HepG2 (cell line): ENCODE measurements around the gene HPS4. TPM values are rescaled to one million over a fixed set of nuclear protein-coding genes. Genes with fewer than 3 reads are reported as not detected.

ENCODE experiments used
- CREB1 ChIP-seq, 2 experiments: fragments of 450-650 bp in 1 of 2; IDR thresholded peaks; 2 replicates each; pipeline ENCODE4 v1.6.1; 2016 to 2017; ENCODE audit warnings: control low read depth in 1 of 2, mild to moderate bottlenecking in 1 of 2, missing compliant biosample characterization in 1 of 2, missing genetic modification characterization in 1 of 2
- ELF4 ChIP-seq: sonication (generic); formaldehyde crosslinking; IDR thresholded peaks from 2 replicates; pipeline ENCODE4 v1.5.0; 2020; ENCODE audit warnings: missing genetic modification reagents, mild to moderate bottlenecking, moderate library complexity, borderline replicate concordance
- ETV5 ChIP-seq: IDR thresholded peaks from 2 replicates; pipeline ENCODE4 v1.6.1; 2018; ENCODE audit warnings: missing biosample characterization, missing genetic modification reagents, inconsistent platforms, borderline replicate concordance
- FIP1L1 ChIP-seq: fragments of 200-400 bp; formaldehyde crosslinking; IDR thresholded peaks from 2 replicates; pipeline ENCODE4 v1.6.1; 2018; ENCODE audit warnings: low read depth, mild to moderate bottlenecking, low read length, moderate library complexity, borderline replicate concordance; ENCODE audit not compliant: insufficient read depth
- FOXP1 ChIP-seq, 2 experiments: fragments of 450-650 bp in 1 of 2; IDR thresholded peaks; 2 replicates each; pipeline ENCODE4 v1.6.1; 2017 to 2018; ENCODE audit warnings: antibody characterized with exemption in 1 of 2
- GMEB1 ChIP-seq: sonication (generic); formaldehyde crosslinking; IDR thresholded peaks from 2 replicates; pipeline ENCODE4 v1.5.1; 2020; ENCODE audit warnings: missing genetic modification reagents, mild to moderate bottlenecking, borderline replicate concordance
- HBP1 ChIP-seq: IDR thresholded peaks from 2 replicates; pipeline ENCODE4 v1.6.1; 2016; ENCODE audit warnings: low read depth, control low read depth
- IKZF4 ChIP-seq: sonication (generic); formaldehyde crosslinking; IDR thresholded peaks from 2 replicates; pipeline ENCODE4 v1.5.1; 2020; ENCODE audit warnings: borderline replicate concordance, mild to moderate bottlenecking, low read depth, missing genetic modification reagents; ENCODE audit errors: not compliant biosample characterization
- SMAD1 ChIP-seq: sonication (generic); formaldehyde crosslinking; IDR thresholded peaks from 2 replicates; pipeline ENCODE4 v1.4.0; 2020; ENCODE audit warnings: missing genetic modification reagents, low read depth, mild to moderate bottlenecking, borderline replicate concordance
- SRY ChIP-seq: sonication (generic); formaldehyde crosslinking; IDR thresholded peaks from 2 replicates; pipeline ENCODE4 v1.8.0; 2022; ENCODE audit warnings: mild to moderate bottlenecking, missing genetic modification reagents
- TEF ChIP-seq: sonication (generic); formaldehyde crosslinking; IDR thresholded peaks from 2 replicates; pipeline ENCODE4 v1.5.0; 2020; ENCODE audit warnings: missing genetic modification reagents
- YY1 ChIP-seq: IDR thresholded peaks from 2 replicates; pipeline ENCODE4 v1.6.1; 2011; ENCODE audit warnings: low read length, low read depth, moderate library complexity, mild to moderate bottlenecking; ENCODE audit not compliant: insufficient read depth, insufficient replicate concordance
- ZFP37 ChIP-seq: sonication (generic); formaldehyde crosslinking; IDR thresholded peaks from 2 replicates; pipeline ENCODE4 v1.4.0; 2020; ENCODE audit warnings: missing genetic modification reagents, borderline replicate concordance
- ZNF232 ChIP-seq: sonication (generic); formaldehyde crosslinking; IDR thresholded peaks from 2 replicates; pipeline ENCODE4 v1.4.0; 2020; ENCODE audit warnings: missing genetic modification reagents, borderline replicate concordance
- ZNF280D ChIP-seq: sonication (generic); formaldehyde crosslinking; IDR thresholded peaks from 2 replicates; pipeline ENCODE4 v1.5.1; 2020; ENCODE audit warnings: mild to moderate bottlenecking, missing genetic modification reagents
- ZNF687 ChIP-seq: sonication (generic); formaldehyde crosslinking; IDR thresholded peaks from 2 replicates; pipeline ENCODE4 v1.5.1; 2020; ENCODE audit warnings: mild to moderate bottlenecking, missing genetic modification reagents, moderate library complexity
- polyA plus RNA-seq, 8 experiments: library from polyadenylated mRNA; depleted of rRNA in 3 of 8; stranded (reverse) in 7 of 8; unstranded in 1 of 8; fragments of >200 nt; fragmentation: Illumina TruSeq in 4 of 8; extraction: Trizol in 4 of 8; gene quantifications; 2 replicates each; pipeline versions ENCODE4 v1.2.1 to v1.2.3, GENCODE V29; 2011 to 2016; ENCODE audit warnings: low read depth in 4 of 8, missing spikeins in 1 of 8, mixed read lengths in 1 of 8; ENCODE audit not compliant: insufficient read depth in 1 of 8
- total RNA-seq, 5 experiments: library from RNA; depleted of rRNA; stranded (reverse); fragments of >200 nt; fragmentation: Illumina TruSeq; extraction: Trizol; gene quantifications; 2 replicates each; pipeline ENCODE4 v1.2.3, GENCODE V29; 2016; ENCODE audit warnings: low read depth in 1 of 5

HPS4 gene
- total and polyA plus RNA-seq, 2 of the 13 experiments (the other 11 are each of a cell fraction or from before 2014, with no cell fraction given), result 27.4 to 34.0 TPM

GRCh38 chr22:26512149-26512793 lies 28.7 kb upstream of the HPS4 start, which contains the start of gene TFIP11 (continued):
- TF ChIP-seq SRY (CRISPR knock-in tag) (peak; percentile 61; the same call in 1 of the 2 replicates), CREB1 (IDR thresholded peaks at IDR 0.05) (peak; percentile 95), CREB1 (CRISPR knock-in tag; IDR thresholded peaks at IDR 0.05) (peak; percentile 99), FIP1L1 (no peak), HBP1 (CRISPR knock-in tag) (peak; percentile 86), ELF4 (CRISPR knock-in tag) (peak; percentile 94; the same call in 1 of the 2 replicates), IKZF4 (CRISPR knock-in tag) (peak; percentile 73), ZNF687 (CRISPR knock-in tag) (peak; percentile 87), ZFP37 (0 out of 2 replicates have a peak, but pooled peaks have one; percentile 62), ETV5 (CRISPR knock-in tag) (peak; percentile 87), GMEB1 (CRISPR knock-in tag) (peak; percentile 93), SMAD1 (CRISPR knock-in tag) (peak; percentile 56; the same call in 1 of the 2 replicates), FOXP1 (IDR thresholded peaks at IDR 0.05) (no peak), FOXP1 (CRISPR knock-in tag; IDR thresholded peaks at IDR 0.05) (no peak), TEF (CRISPR knock-in tag) (no peak), ZNF232 (CRISPR knock-in tag) (no peak), YY1 (peak; percentile 89), ZNF280D (CRISPR knock-in tag) (peak; percentile 93)
